ENCODE measurements around the gene LENG8. TPM values are rescaled to one million over a fixed set of nuclear protein-coding genes. Genes with fewer than 3 reads are reported as not detected.

LENG8 gene
- total and polyA plus RNA-seq, 10 of the 15 experiments (the other 5 are each of a cell fraction or from before 2014, with no cell fraction given): 2.3 to 145 (median 34.4) TPM

DNA sequence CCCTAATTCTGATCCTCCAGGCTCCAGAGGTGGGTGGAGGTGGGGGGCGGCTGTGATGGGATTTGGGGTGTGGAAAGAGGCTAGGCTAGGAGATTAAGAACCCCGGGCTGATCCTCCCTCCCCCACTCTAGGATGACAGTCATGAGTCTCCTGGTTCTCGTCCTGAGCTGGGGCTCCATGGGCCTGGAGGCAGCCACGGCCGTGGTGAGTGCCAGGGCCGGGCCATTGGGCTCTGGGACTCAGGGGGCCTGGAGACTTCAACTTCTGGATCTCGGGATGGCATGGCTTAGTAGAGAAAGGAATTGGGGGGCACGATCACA lies 19.9 kb upstream of the LENG8 start (continued):
- TF ChIP-seq, protein P1, sequence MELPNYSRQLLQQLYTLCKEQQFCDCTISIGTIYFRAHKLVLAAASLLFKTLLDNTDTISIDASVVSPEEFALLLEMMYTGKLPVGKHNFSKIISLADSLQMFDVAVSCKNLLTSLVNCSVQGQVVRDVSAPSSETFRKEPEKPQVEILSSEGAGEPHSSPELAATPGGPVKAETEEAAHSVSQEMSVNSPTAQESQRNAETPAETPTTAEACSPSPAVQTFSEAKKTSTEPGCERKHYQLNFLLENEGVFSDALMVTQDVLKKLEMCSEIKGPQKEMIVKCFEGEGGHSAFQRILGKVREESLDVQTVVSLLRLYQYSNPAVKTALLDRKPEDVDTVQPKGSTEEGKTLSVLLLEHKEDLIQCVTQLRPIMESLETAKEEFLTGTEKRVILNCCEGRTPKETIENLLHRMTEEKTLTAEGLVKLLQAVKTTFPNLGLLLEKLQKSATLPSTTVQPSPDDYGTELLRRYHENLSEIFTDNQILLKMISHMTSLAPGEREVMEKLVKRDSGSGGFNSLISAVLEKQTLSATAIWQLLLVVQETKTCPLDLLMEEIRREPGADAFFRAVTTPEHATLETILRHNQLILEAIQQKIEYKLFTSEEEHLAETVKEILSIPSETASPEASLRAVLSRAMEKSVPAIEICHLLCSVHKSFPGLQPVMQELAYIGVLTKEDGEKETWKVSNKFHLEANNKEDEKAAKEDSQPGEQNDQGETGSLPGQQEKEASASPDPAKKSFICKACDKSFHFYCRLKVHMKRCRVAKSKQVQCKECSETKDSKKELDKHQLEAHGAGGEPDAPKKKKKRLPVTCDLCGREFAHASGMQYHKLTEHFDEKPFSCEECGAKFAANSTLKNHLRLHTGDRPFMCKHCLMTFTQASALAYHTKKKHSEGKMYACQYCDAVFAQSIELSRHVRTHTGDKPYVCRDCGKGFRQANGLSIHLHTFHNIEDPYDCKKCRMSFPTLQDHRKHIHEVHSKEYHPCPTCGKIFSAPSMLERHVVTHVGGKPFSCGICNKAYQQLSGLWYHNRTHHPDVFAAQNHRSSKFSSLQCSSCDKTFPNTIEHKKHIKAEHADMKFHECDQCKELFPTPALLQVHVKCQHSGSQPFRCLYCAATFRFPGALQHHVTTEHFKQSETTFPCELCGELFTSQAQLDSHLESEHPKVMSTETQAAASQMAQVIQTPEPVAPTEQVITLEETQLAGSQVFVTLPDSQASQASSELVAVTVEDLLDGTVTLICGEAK (IDR thresholded peaks at IDR 0.05; ENCODE audit: borderline replicate concordance): no peak
- TF ChIP-seq NR2C1 (IDR thresholded peaks at IDR 0.05) (no peak), NFIC (IDR thresholded peaks at IDR 0.05; ENCODE audit: low read depth, low read length) (no peak), STAT3 (IDR thresholded peaks at IDR 0.05; ENCODE audit: low read depth, low read length) (no peak), CHD2 (IDR thresholded peaks at IDR 0.05; ENCODE audit: borderline replicate concordance, low read depth, low read length) (no peak)
- TF ChIP-seq, protein P2, sequence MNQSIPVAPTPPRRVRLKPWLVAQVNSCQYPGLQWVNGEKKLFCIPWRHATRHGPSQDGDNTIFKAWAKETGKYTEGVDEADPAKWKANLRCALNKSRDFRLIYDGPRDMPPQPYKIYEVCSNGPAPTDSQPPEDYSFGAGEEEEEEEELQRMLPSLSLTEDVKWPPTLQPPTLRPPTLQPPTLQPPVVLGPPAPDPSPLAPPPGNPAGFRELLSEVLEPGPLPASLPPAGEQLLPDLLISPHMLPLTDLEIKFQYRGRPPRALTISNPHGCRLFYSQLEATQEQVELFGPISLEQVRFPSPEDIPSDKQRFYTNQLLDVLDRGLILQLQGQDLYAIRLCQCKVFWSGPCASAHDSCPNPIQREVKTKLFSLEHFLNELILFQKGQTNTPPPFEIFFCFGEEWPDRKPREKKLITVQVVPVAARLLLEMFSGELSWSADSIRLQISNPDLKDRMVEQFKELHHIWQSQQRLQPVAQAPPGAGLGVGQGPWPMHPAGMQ (IDR thresholded peaks at IDR 0.05; ENCODE audit: borderline replicate concordance): no peak
- TF ChIP-seq, protein P3, sequence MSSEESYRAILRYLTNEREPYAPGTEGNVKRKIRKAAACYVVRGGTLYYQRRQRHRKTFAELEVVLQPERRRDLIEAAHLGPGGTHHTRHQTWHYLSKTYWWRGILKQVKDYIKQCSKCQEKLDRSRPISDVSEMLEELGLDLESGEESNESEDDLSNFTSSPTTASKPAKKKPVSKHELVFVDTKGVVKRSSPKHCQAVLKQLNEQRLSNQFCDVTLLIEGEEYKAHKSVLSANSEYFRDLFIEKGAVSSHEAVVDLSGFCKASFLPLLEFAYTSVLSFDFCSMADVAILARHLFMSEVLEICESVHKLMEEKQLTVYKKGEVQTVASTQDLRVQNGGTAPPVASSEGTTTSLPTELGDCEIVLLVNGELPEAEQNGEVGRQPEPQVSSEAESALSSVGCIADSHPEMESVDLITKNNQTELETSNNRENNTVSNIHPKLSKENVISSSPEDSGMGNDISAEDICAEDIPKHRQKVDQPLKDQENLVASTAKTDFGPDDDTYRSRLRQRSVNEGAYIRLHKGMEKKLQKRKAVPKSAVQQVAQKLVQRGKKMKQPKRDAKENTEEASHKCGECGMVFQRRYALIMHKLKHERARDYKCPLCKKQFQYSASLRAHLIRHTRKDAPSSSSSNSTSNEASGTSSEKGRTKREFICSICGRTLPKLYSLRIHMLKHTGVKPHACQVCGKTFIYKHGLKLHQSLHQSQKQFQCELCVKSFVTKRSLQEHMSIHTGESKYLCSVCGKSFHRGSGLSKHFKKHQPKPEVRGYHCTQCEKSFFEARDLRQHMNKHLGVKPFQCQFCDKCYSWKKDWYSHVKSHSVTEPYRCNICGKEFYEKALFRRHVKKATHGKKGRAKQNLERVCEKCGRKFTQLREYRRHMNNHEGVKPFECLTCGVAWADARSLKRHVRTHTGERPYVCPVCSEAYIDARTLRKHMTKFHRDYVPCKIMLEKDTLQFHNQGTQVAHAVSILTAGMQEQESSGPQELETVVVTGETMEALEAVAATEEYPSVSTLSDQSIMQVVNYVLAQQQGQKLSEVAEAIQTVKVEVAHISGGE (CRISPR knock-in tag; IDR thresholded peaks at IDR 0.05): no peak
- TF ChIP-seq, protein P4, sequence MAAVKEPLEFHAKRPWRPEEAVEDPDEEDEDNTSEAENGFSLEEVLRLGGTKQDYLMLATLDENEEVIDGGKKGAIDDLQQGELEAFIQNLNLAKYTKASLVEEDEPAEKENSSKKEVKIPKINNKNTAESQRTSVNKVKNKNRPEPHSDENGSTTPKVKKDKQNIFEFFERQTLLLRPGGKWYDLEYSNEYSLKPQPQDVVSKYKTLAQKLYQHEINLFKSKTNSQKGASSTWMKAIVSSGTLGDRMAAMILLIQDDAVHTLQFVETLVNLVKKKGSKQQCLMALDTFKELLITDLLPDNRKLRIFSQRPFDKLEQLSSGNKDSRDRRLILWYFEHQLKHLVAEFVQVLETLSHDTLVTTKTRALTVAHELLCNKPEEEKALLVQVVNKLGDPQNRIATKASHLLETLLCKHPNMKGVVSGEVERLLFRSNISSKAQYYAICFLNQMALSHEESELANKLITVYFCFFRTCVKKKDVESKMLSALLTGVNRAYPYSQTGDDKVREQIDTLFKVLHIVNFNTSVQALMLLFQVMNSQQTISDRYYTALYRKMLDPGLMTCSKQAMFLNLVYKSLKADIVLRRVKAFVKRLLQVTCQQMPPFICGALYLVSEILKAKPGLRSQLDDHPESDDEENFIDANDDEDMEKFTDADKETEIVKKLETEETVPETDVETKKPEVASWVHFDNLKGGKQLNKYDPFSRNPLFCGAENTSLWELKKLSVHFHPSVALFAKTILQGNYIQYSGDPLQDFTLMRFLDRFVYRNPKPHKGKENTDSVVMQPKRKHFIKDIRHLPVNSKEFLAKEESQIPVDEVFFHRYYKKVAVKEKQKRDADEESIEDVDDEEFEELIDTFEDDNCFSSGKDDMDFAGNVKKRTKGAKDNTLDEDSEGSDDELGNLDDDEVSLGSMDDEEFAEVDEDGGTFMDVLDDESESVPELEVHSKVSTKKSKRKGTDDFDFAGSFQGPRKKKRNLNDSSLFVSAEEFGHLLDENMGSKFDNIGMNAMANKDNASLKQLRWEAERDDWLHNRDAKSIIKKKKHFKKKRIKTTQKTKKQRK (IDR thresholded peaks at IDR 0.05; ENCODE audit: low read depth, low read length): no peak

Data from GM12878 (cell line).